ENCODE measurements around the gene KIDINS220. TPM values are rescaled to one million over a fixed set of nuclear protein-coding genes. Genes with fewer than 3 reads are reported as not detected.

Gene KIDINS220
- total RNA-seq, 1 donor from 2014 or later = 109 TPM

GRCh38 chr2:8694737-8695136 lies 142.7 kb downstream of the KIDINS220 start:
- Mint-ChIP-seq H3K4me3 (no peak overlapping the region), H3K36me3 (peaks cover 4% of the 10 kb centered on the region), H3K4me1 (peaks cover 3% of the 10 kb centered on the region), H3K27ac (no peak overlapping the region), H3K9me3 (peaks cover 10% of the 10 kb centered on the region), H3K27me3 (ENCODE audit: low read depth) (peaks cover 2% of the 10 kb centered on the region)
- DNase-seq (ENCODE audit: low spot score in 2 of 2, unreplicated experiment in 2 of 2) = no peak
- TF ChIP-seq, protein P1, sequence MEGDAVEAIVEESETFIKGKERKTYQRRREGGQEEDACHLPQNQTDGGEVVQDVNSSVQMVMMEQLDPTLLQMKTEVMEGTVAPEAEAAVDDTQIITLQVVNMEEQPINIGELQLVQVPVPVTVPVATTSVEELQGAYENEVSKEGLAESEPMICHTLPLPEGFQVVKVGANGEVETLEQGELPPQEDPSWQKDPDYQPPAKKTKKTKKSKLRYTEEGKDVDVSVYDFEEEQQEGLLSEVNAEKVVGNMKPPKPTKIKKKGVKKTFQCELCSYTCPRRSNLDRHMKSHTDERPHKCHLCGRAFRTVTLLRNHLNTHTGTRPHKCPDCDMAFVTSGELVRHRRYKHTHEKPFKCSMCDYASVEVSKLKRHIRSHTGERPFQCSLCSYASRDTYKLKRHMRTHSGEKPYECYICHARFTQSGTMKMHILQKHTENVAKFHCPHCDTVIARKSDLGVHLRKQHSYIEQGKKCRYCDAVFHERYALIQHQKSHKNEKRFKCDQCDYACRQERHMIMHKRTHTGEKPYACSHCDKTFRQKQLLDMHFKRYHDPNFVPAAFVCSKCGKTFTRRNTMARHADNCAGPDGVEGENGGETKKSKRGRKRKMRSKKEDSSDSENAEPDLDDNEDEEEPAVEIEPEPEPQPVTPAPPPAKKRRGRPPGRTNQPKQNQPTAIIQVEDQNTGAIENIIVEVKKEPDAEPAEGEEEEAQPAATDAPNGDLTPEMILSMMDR (IDR thresholded peaks at IDR 0.05; ENCODE audit: unreplicated experiment) = no peak

DNA sequence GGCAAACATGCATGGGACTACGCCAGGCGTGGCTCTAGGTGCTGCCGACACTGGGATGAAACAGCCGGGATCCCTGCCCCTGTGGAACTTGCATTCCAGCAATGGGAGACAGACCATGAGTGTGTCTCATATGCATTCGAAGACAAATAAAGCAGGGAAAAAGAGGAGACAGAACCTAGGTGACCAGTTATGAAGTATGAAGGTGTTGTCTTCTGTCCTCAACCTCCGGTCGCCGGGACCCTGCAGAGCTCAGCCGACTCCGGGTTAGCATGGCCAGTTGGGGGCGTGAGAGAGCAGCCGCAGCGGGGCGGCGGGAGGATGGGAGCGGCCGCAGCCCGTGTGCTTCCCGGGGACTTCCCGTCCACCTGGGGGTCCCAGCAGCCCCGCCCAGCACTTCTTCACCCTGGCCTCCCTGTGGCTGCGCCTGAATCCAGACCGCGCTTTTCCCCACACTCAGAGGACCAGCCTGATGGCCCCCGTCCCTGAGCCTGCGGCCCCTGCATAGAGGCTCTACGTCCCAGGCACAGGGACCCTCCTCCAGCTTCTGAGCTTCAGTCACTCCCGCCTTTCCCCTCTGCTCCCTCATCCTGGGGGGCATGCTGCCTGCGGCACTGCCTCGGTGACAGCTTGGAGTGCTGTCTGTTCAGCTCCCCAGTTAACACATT lies 144.1 kb downstream of the KIDINS220 start:
- peak overlapping the region; percentile 24 for H3K4me3 Mint-ChIP-seq
- H3K9me3 Mint-ChIP-seq = peaks cover 12% of the 10 kb centered on the region
- TF ChIP-seq, protein P1 (IDR thresholded peaks at IDR 0.05; ENCODE audit: unreplicated experiment) = peak; percentile 15
- H3K36me3 Mint-ChIP-seq = peaks cover 6% of the 10 kb centered on the region
- H3K27ac Mint-ChIP-seq = no peak overlapping the region
- H3K27me3 Mint-ChIP-seq (ENCODE audit: low read depth) = peaks cover 2% of the 10 kb centered on the region
- peaks cover 3% of the 10 kb centered on the region for H3K4me1 Mint-ChIP-seq
- peak in 1 of 2 experiments; percentile 58 for DNase-seq (ENCODE audit: low spot score in 2 of 2, unreplicated experiment in 2 of 2)

DNA sequence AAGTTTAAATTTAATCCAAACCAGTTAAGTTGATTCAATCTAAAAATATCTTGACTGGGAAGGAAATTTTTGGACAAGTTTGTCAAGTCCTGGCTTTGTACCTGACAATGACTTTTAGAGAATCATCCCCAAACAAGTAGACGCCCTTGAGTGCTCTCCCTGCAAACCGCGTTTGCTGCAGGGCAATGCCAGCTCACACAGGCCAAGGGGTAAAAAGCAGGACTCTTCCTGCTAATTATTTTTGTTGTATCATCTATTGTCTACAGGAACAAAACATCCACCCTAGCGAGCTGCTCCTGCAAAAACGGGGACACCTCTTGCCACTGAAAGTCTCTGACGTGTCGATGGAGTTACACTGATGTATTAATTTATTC lies 144.6 kb downstream of the KIDINS220 start:
- H3K9me3 Mint-ChIP-seq = peaks cover 7% of the 10 kb centered on the region
- peaks cover 9% of the 10 kb centered on the region for H3K36me3 Mint-ChIP-seq
- H3K27me3 Mint-ChIP-seq (ENCODE audit: low read depth) = peaks cover 2% of the 10 kb centered on the region
- no peak for DNase-seq (ENCODE audit: low spot score in 2 of 2, unreplicated experiment in 2 of 2)
- H3K4me3 Mint-ChIP-seq = no peak overlapping the region
- peaks cover 3% of the 10 kb centered on the region for H3K4me1 Mint-ChIP-seq
- no peak overlapping the region for H3K27ac Mint-ChIP-seq
- TF ChIP-seq, protein P1 (IDR thresholded peaks at IDR 0.05; ENCODE audit: unreplicated experiment) = no peak

- Mint-ChIP-seq H3K4me3 (no peak overlapping the region), H3K4me1 (peaks cover 3% of the 10 kb centered on the region), H3K27ac (no peak overlapping the region), H3K27me3 (ENCODE audit: low read depth) (peaks cover 2% of the 10 kb centered on the region), H3K9me3 (peaks cover 3% of the 10 kb centered on the region), H3K36me3 (peaks cover 10% of the 10 kb centered on the region)
- no peak for DNase-seq (ENCODE audit: low spot score in 2 of 2, unreplicated experiment in 2 of 2)
- TF ChIP-seq, protein P1 (IDR thresholded peaks at IDR 0.05; ENCODE audit: unreplicated experiment) = no peak
These were observed 145.5 kb downstream of the KIDINS220 start for GRCh38 chr2:8691859-8692437.

DNA sequence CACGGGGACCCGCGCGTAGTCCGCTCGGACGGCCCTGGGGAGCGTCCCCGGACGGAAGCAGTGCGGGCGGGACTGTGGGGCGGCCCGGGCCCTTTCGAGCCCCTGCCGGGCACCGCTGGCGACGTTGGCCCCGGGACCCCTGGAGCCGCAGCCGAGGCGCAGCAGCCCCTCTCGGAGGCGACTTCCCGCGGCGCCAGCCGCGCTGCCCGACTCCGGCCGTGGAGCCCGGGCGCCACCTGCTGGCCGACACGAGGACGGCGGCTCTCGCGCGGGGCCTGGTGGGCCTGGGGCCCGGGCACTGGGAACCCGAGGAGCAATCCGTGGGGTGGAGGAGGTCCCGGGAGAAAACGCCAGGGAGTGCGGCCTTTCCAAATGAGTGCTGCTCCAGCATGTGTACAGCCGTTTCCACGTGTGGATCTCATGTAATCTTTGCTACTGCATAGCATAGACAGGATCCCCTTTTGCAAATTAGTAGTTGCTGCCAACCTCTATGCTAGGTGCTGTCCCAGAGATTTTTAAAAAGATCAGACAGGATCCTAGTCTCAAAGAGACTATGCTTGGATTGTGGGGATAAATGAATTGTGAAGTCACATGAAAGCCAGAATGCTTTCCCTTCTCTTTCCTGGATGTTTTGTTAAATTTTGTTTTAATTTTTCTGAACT lies 151.6 kb downstream of the KIDINS220 start:
- Mint-ChIP-seq H3K27ac (peak overlapping the region; percentile 66), H3K9me3 (peaks cover 3% of the 10 kb centered on the region), H3K36me3 (peaks cover 21% of the 10 kb centered on the region), H3K4me1 (peaks cover 12% of the 10 kb centered on the region), H3K4me3 (peak overlapping the region; percentile 56), H3K27me3 (ENCODE audit: low read depth) (no peaks in the 10 kb centered on the region)
- DNase-seq (ENCODE audit: low spot score in 2 of 2, unreplicated experiment in 2 of 2) = peak; percentile 81 to 97
- TF ChIP-seq, protein P1 (IDR thresholded peaks at IDR 0.05; ENCODE audit: unreplicated experiment) = peak; percentile 99
